GM21576 (cell line): ENCODE results near the gene ODF4.
"Not testable (repeated sequence)": the region's sequence is repeated elsewhere in the genome, so short reads cannot be mapped to it uniquely, and the experiment has no call there.

Source experiments
- ATAC-seq: cut with Tn5 transposase; IDR thresholded peaks from one replicate; pipeline ENCODE4 v1.9.1; 2021; ENCODE audit warnings: mild to moderate bottlenecking, moderate library complexity; ENCODE audit not compliant: unreplicated experiment

The ODF4 gene

GRCh38 chr17:8324923-8325322 lies 14.7 kb upstream of the ODF4 start:
- no peak for ATAC-seq

DNA sequence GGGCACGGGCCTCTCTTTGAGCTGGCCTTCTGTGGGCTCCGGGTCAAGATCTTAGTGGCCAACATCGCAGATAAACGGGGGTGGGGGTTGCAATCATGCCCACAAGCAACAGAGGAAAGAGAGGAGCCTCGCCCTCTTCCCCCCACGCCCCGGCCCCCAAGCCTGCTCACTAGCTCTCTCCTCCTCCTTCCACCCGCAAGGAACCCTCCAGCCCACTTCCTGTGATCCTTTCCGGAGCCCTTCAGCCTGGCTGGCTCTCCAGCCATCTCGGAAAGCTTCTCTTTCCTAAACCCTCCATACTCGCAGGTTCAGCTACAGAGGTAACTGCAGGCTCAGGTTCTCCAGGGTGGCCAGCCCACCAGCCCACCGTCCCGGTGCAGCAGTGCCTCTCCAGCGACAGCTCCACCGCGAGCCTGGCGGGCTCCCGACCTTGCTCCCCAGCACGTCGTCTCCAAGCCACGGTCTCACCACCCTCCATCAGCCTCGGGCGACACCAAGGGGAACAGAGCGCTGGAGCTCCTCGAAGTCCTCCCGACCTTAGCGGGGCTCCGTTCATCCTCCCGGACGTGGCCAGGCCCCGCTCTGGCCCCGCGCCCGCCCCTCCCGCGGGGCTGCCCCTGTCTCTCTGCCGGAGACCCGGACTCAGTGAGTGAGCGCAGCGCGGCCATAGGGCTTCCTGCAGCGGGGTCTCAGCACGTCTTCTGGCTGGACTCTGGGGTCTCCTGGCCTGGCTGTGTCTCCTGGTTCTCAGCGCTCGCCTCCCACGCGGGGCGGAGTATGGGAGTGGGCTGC lies 12.9 kb upstream of the ODF4 start:
- ATAC-seq: no peak

DNA sequence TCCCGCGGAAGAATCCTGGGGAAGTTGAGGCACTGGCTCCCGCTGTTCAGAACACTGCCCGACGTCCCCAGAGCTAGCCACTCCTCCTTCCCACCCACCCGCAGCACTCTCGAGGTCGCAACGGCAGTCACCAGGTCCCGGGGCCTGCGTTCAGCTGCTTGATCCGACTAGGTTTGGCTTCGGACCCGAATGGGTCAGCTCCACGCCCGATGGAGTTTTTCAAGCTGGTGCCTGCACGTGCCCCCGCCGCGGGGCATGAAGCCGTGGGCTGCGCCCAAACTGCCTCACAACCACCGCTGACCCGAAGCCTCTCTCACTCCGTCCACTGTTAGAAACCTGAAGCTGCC lies 12.4 kb upstream of the ODF4 start:
- no peak for ATAC-seq

GRCh38 chr17:8332128-8332527 lies 7.5 kb upstream of the ODF4 start:
- ATAC-seq: no peak

DNA sequence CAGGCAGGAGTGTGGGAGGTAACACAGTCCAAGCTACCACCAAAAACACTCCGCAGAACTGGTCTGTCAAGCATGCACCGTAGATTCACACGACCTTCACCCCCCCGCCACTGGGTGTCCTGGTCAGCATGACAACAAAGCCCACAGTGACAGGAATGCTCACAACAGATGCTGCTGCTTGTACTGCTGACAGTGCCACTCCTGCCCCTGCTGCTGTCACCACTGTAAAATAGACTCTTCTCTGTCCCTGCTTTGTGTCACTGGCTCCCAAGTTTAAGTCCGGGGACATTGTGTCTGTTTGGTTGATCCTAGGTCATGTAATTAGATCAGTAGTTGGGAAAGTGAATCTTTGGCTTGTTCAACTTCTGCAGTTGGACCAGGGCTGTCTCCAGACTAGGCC lies 7.0 kb upstream of the ODF4 start:
- no peak for ATAC-seq

DNA sequence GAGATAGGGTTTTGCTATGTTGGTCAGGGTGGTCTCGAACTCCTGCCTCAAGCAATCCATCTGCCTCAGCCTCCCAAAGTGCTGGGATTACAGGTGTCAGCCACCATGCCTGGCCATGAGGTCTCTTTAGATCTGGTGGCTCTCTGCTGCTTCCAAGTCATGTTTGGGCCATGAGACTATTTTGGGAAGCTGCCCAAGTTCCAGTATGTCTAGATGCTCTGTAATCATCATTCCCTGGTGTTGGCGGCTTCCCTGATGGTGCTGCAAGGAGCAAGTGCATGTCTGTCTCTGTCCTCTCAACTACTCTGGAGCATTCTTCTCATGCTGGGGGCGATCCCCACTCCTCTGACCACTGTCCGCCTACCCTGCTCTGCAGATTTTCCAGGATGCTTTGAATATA lies 6.4 kb upstream of the ODF4 start:
- ATAC-seq: no peak

- no peak for ATAC-seq
These were observed 1.6 kb upstream of the ODF4 start for GRCh38 chr17:8337802-8338752.

- no peak for ATAC-seq
These were observed 893 bp upstream of the ODF4 start for GRCh38 chr17:8338753-8339140.

DNA sequence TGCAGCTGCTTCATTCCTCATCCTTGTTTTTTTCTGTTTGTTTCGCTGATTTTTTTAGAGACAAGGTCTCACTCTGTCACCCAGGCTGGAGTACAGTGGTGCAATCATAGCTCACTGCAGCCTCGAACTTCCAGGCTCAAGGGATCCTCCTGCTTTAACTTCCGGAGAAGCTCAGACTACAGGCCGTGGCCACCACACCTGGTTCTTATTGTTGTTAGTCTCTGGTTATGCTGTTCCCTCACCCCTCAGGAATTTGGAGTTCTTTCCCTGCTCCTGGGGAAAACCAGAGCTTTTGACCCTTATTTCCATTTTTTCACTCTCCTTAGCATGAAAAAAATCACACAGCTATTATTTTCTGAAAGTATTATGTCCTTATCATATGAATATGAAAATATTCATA lies 1.8 kb downstream of the ODF4 start:
- ATAC-seq: no peak

DNA sequence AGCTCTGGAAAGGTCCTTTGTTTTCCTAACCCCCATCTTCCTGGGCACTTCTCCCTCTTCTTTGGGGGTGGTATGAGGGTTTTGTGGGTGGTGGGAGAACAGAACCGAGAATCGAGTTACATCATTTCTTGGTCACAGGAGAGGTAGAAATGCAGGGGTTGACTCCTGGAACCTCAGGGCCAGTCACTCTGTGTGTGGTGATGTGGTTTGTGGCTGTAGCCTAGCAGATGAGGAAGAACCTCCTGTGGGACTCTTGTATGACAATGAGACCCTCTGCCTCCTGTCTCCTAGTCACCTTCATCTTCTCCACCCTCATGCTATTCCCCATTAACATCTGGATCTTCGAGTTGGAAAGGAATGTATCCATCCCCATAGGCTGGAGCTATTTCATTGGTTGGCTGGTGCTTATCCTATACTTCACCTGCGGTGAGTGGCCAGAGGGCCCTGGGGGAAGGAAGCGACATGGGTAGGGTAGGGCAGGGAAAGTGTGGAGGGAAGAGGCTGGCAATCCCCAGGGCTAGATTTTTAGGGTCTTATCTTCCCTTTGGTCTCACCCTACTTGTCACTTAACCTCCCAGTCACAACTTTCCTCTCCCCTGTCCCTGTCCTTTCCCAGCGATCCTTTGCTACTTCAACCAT lies 5.5 kb downstream of the ODF4 start:
- no peak for ATAC-seq

GRCh38 chr17:8345951-8346665 lies 6.5 kb downstream of the ODF4 start:
- ATAC-seq: no peak

DNA sequence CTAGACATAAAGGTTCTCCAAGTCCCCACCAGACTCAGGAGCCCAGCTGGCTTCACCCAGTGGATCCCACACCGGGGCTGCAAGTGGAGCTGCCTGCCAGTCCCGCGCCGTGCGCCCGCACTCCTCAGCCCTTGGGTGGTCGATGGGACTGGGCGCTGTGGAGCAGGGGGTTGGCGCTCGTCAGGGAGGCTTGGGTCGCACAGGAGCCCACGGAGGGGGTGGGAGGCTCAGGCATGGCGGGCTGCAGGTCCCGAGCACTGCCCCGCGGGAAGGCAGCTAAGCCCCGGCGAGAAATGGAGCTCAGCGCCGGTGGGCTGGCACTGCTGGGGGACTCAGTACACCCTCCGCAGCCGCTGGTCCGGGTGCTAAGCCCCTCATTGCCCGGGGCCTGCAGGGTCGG lies 7.4 kb downstream of the ODF4 start:
- ATAC-seq: not testable (repeated sequence)

DNA sequence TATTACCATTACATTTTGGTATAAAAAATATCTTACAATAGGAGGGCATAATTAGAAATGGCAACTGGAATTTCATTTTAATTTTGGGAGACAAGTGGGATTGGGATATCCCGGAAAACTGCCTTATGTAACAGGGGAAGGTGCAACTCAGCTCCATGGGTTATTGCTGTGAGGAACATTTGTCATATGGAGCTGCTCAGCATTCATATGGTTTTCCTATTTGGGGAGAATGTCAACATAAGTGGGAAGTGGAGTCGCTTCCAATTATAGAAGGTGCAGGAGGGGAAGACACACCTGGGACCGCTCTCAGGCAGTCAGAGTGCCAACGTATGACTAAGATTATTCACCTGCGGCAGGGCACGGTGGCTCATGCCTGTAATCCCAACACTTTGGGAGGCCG lies 10.7 kb downstream of the ODF4 start:
- no peak for ATAC-seq

- ATAC-seq: no peak
These were observed 14.1 kb downstream of the ODF4 start for GRCh38 chr17:8353736-8354135.

DNA sequence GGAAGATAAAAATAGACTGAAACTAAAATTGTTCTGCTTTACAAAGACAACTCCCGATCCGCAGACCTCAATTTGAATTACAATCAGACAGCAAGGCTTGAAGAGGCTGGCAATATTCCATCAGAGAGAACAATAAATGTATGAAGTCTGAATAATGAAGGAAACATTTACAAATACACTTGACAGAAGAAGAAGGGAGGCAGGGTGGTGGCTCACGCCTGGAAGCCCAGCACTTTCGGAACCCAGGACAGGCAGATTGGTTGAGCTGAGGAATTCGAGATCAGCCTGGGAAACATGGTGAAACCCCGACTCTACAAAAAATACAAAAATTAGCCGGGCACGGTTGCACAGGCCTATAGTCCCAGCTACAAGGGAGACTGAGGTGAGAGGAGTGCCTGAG lies 14.6 kb downstream of the ODF4 start:
- ATAC-seq: no peak

DNA sequence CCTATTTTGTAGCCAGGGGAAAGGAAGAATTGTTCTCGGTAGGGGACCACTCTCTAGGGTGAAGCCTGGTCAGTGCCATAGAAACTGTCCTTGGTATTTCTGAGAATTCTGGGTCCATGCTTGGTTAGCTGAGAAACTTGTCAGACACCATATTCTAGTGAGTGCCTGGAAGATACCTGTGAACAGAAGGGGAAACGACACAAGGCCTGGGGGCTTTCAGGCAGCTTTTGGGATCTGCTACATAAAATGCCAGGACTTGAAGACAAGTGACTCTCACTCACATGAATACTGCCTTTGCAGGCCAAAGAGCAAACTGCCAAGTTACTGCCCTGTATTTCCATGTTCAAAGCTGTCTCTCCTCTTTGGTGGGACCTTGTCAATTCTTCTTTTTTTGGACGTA lies 18.3 kb downstream of the ODF4 start:
- ATAC-seq: no peak

GRCh38 chr17:8359769-8360168 lies 20.1 kb downstream of the ODF4 start:
- no peak for ATAC-seq

- no peak for ATAC-seq
These were observed 20.6 kb downstream of the ODF4 start for GRCh38 chr17:8360260-8360659.

DNA sequence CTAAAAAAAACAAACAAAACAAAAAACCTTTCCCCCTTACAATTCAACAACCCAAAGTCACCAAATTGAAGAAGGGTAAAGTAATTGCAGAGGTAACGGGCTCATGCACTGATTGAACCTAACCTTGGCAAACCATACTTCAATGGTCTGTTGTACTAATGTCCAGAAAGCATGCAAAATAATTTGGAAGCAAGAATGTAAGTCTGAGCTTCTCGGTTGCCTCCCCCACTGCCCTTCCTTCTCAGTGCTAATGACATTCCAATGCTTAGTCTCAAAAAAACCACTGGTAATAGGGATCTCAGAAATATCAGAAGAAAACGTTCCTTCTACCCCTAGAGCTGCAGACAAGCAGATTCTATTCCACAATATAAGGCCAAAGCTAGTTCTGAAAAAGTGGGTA lies 21.1 kb downstream of the ODF4 start:
- ATAC-seq: no peak

GRCh38 chr17:8362651-8363332 lies 23.2 kb downstream of the ODF4 start:
- ATAC-seq: no peak

GRCh38 chr17:8365143-8365542 lies 25.5 kb downstream of the ODF4 start:
- no peak for ATAC-seq
